Panc1 (cell line): Measurements from ENCODE around the gene CHRM4.

ENCODE experiments used
- POLR2AphosphoS5 ChIP-seq: IDR thresholded peaks from 2 replicates; pipeline ENCODE4 v1.6.1; 2012; ENCODE audit warnings: mild to moderate bottlenecking, low read depth, low read length, moderate library complexity
- SIN3A ChIP-seq: IDR thresholded peaks from 2 replicates; pipeline ENCODE4 v1.6.1; 2012; ENCODE audit warnings: low read depth, mild to moderate bottlenecking, low read length, moderate library complexity, borderline replicate concordance; ENCODE audit not compliant: insufficient read depth
- TCF7L2 ChIP-seq: IDR thresholded peaks from 2 replicates; pipeline ENCODE4 v1.6.1; 2011; ENCODE audit warnings: mild to moderate bottlenecking, low read depth, low read length, inconsistent platforms
- TF ChIP-seq, protein P1 (sequence below): fragments of 450-650 bp; IDR thresholded peaks from 2 replicates; pipeline ENCODE4 v1.5.1; 2017; ENCODE audit warnings: mild to moderate bottlenecking
- TF ChIP-seq, protein P2 (sequence below), 2 experiments: IDR thresholded peaks; 2 replicates each; pipeline ENCODE4 v1.6.1; 2011 to 2012; ENCODE audit warnings: low read depth in 2 of 2, control low read depth in 1 of 2, low read length in 1 of 2, mild to moderate bottlenecking in 1 of 2, moderate library complexity in 1 of 2; ENCODE audit not compliant: insufficient read depth in 1 of 2

DNA sequence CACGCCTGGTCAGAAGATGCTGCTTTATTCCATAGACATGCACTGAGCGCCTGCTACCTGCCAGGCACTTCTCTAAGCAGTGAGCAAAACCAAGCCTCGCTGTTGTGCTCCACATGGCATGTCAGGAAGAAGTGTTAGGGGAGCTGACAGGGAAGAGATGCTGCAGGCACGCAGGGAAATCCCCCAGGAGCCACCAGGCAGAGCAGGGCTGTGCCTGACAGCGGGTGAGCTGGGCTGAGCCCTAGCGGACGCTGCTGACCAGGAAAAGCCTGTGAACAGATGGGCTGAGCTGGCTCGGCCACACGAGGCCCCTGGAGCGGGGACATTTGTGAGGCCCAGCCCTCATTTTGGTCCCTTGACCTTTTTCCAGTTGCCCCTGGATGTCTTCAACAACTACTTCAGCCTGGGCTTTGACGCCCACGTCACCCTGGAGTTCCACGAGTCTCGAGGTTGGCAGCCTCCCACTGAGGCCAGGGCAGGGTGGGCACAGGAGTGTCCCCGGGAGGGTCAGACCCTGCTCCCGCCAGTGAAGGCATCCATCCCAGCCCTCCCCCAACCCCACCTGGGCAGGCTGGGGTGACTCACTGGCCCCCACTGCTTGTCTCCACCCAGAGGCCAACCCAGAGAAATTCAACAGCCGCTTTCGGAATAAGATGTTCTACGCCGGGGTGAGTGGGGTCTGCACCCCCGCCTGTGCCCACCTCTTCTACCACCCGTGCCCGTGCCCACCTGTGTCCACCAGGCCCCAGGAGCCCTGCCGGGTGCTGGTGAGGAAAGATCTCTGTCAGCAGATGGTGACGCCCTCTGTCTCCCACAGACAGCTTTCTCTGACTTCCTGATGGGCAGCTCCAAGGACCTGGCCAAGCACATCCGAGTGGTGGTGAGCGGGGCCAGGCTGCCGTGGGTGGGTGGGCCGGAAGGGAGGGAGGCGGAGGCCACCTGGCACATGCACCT lies 17.5 kb downstream of the CHRM4 start:
- TF ChIP-seq, protein P1, sequence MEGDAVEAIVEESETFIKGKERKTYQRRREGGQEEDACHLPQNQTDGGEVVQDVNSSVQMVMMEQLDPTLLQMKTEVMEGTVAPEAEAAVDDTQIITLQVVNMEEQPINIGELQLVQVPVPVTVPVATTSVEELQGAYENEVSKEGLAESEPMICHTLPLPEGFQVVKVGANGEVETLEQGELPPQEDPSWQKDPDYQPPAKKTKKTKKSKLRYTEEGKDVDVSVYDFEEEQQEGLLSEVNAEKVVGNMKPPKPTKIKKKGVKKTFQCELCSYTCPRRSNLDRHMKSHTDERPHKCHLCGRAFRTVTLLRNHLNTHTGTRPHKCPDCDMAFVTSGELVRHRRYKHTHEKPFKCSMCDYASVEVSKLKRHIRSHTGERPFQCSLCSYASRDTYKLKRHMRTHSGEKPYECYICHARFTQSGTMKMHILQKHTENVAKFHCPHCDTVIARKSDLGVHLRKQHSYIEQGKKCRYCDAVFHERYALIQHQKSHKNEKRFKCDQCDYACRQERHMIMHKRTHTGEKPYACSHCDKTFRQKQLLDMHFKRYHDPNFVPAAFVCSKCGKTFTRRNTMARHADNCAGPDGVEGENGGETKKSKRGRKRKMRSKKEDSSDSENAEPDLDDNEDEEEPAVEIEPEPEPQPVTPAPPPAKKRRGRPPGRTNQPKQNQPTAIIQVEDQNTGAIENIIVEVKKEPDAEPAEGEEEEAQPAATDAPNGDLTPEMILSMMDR = no peak
- TF ChIP-seq POLR2AphosphoS5 (no peak), SIN3A (no peak), TCF7L2 (no peak)
- TF ChIP-seq, protein P2, sequence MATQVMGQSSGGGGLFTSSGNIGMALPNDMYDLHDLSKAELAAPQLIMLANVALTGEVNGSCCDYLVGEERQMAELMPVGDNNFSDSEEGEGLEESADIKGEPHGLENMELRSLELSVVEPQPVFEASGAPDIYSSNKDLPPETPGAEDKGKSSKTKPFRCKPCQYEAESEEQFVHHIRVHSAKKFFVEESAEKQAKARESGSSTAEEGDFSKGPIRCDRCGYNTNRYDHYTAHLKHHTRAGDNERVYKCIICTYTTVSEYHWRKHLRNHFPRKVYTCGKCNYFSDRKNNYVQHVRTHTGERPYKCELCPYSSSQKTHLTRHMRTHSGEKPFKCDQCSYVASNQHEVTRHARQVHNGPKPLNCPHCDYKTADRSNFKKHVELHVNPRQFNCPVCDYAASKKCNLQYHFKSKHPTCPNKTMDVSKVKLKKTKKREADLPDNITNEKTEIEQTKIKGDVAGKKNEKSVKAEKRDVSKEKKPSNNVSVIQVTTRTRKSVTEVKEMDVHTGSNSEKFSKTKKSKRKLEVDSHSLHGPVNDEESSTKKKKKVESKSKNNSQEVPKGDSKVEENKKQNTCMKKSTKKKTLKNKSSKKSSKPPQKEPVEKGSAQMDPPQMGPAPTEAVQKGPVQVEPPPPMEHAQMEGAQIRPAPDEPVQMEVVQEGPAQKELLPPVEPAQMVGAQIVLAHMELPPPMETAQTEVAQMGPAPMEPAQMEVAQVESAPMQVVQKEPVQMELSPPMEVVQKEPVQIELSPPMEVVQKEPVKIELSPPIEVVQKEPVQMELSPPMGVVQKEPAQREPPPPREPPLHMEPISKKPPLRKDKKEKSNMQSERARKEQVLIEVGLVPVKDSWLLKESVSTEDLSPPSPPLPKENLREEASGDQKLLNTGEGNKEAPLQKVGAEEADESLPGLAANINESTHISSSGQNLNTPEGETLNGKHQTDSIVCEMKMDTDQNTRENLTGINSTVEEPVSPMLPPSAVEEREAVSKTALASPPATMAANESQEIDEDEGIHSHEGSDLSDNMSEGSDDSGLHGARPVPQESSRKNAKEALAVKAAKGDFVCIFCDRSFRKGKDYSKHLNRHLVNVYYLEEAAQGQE (IDR thresholded peaks at IDR 0.05; ENCODE audit: insufficient read depth in 1 of 2, low read depth in 2 of 2, low read length in 1 of 2) = no peak
